Esophagus muscularis mucosa (tissue), 4 donors: ENCODE measurements around the gene ODF2.
"Not testable (repeated sequence)": the region's sequence is repeated elsewhere in the genome, so short reads cannot be mapped to it uniquely, and the experiment has no call there.

Experiments
- CTCF ChIP-seq, 3 experiments: fragments of 200-600 bp in 2 of 3; fragments of 450-650 bp in 1 of 3; sonication (generic) in 2 of 3; IDR thresholded peaks; one replicate each; pipeline ENCODE4 v1.5.1; 2017 to 2019; ENCODE audit warnings: antibody characterized with exemption in 3 of 3, mild to moderate bottlenecking in 2 of 3, moderate library complexity in 1 of 3
- EP300 ChIP-seq: sonication (generic); formaldehyde crosslinking; IDR thresholded peaks from one replicate; pipeline ENCODE4 v1.6.1; 2017; ENCODE audit warnings: antibody characterized with exemption
- POLR2A ChIP-seq: fragments of 450-650 bp; IDR thresholded peaks from one replicate; pipeline ENCODE4 v1.6.1; 2017; ENCODE audit warnings: antibody characterized with exemption, moderate library complexity, mild to moderate bottlenecking, low read depth

GRCh38 chr9:128413728-128414127 lies 42.1 kb upstream of the ODF2 start:
- TF ChIP-seq POLR2A; CTCF (IDR thresholded peaks at IDR 0.05); EP300: not testable (repeated sequence)
